Neutrophil (primary cell): ENCODE results near the gene MUTYH.

Experiments
- H3K27ac ChIP-seq: fragments of 200-600 bp; sonication (generic); 2 replicates; pipeline ENCODE4 v1.5.1; 2016; ENCODE audit warnings: mild to moderate bottlenecking, moderate library complexity
- H3K27me3 ChIP-seq: fragments of 200-600 bp; sonication (generic); 2 replicates; pipeline ENCODE4 v1.6.0; 2016; ENCODE audit warnings: mild to moderate bottlenecking
- H3K36me3 ChIP-seq: fragments of 200-600 bp; sonication (generic); 2 replicates; pipeline ENCODE4 v1.5.1; 2017
- H3K4me1 ChIP-seq, 2 experiments: fragments of 200-600 bp in 1 of 2; sonication (generic) in 1 of 2; 1 replicate in 1 of 2; 2 replicates in 1 of 2; pipeline versions ENCODE4 v1.5.1 to v1.6.1; 2013 to 2016; ENCODE audit warnings: low read depth in 1 of 2, low read length in 1 of 2, mild to moderate bottlenecking in 1 of 2, moderate library complexity in 1 of 2; ENCODE audit not compliant: control insufficient read depth in 1 of 2, insufficient read depth in 1 of 2
- H3K4me3 ChIP-seq, 2 experiments: fragments of 200-600 bp in 1 of 2; sonication (generic) in 1 of 2; 1 replicate in 1 of 2; 2 replicates in 1 of 2; pipeline ENCODE4 v1.5.1; 2013 to 2016; ENCODE audit warnings: low read depth in 1 of 2, low read length in 1 of 2, mild to moderate bottlenecking in 1 of 2, moderate library complexity in 1 of 2
- H3K9me3 ChIP-seq: fragments of 200-600 bp; sonication (generic); 2 replicates; pipeline ENCODE4 v1.5.1; 2016
- CTCF ChIP-seq: fragments of 200-600 bp; sonication (generic); IDR thresholded peaks from 2 replicates; pipeline ENCODE4 v1.5.1; 2016; ENCODE audit warnings: antibody characterized with exemption

Gene MUTYH

GRCh38 chr1:45344499-45344898 is 4.3 kb upstream of the MUTYH start:
- no peak for TF ChIP-seq CTCF
- Histone ChIP-seq H3K27me3 (no peaks in the 10 kb centered on the region), H3K9me3 (no peaks in the 10 kb centered on the region), H3K4me1 (peaks cover 26 to 30% of the 10 kb centered on the region in 2 experiments), H3K4me3 (no peak overlapping the region), H3K27ac (no peak overlapping the region), H3K36me3 (peaks cover 64% of the 10 kb centered on the region)

- Histone ChIP-seq H3K36me3 (peaks cover 37% of the 10 kb centered on the region), H3K4me3 (peak overlapping the region; percentile 84 to 87), H3K27me3 (no peaks in the 10 kb centered on the region), H3K27ac (peak overlapping the region; percentile 89), H3K4me1 (peaks cover 32 to 37% of the 10 kb centered on the region in 2 experiments), H3K9me3 (no peaks in the 10 kb centered on the region)
- no peak for TF ChIP-seq CTCF
Measured at GRCh38 chr1:45340816-45341466, 701 bp upstream of the MUTYH start.

GRCh38 chr1:45337630-45338325 is 2.5 kb downstream of the MUTYH start:
- H3K36me3 ChIP-seq: peaks cover 12% of the 10 kb centered on the region
- no peaks in the 10 kb centered on the region for H3K27me3 ChIP-seq
- peaks cover 36 to 40% of the 10 kb centered on the region in 2 experiments for H3K4me1 ChIP-seq
- no peak for TF ChIP-seq CTCF
- H3K4me3 ChIP-seq: no peak overlapping the region
- no peaks in the 10 kb centered on the region for H3K9me3 ChIP-seq
- no peak overlapping the region for H3K27ac ChIP-seq

- Histone ChIP-seq H3K4me3 (no peak overlapping the region), H3K4me1 (peaks cover 21 to 25% of the 10 kb centered on the region in 2 experiments), H3K27ac (no peak overlapping the region), H3K27me3 (no peaks in the 10 kb centered on the region), H3K9me3 (no peaks in the 10 kb centered on the region), H3K36me3 (peaks cover 22% of the 10 kb centered on the region)
- no peak for TF ChIP-seq CTCF
Measured at GRCh38 chr1:45335855-45336324, 4.3 kb downstream of the MUTYH start.

GRCh38 chr1:45334308-45335245 is 5.7 kb downstream of the MUTYH start:
- peaks cover 29% of the 10 kb centered on the region for H3K36me3 ChIP-seq
- H3K27me3 ChIP-seq: no peaks in the 10 kb centered on the region
- H3K4me1 ChIP-seq: peaks cover 13 to 14% of the 10 kb centered on the region in 2 experiments
- H3K9me3 ChIP-seq: no peaks in the 10 kb centered on the region
- H3K4me3 ChIP-seq: no peak overlapping the region
- no peak for TF ChIP-seq CTCF
- H3K27ac ChIP-seq: no peak overlapping the region
